Right lobe of liver (tissue), 4 donors: Measurements from ENCODE around the gene DCST2.

Experiments
- CTCF ChIP-seq, 4 donors: fragments of 200-600 bp in 3 of 4; fragments of 450-650 bp in 1 of 4; IDR thresholded peaks; one replicate each; pipeline versions ENCODE4 v1.5.1 to v1.8.0; 2016 to 2022; ENCODE audit warnings: antibody characterized with exemption in 4 of 4, mild to moderate bottlenecking in 2 of 4
- POLR2A ChIP-seq: fragments of 450-650 bp; IDR thresholded peaks from one replicate; pipeline ENCODE4 v1.6.1; 2017; ENCODE audit warnings: antibody characterized with exemption, mild to moderate bottlenecking
- donor health status: DM: no; HTN: no; CAD: no.
- donor health status: DM: no; HTN: no; CAD: no.
- donor health status: DM: no; HTN: yes; CAD: no.

GRCh38 chr1:155009221-155009711, 24.3 kb downstream of the DCST2 start:
- TF ChIP-seq CTCF (IDR thresholded peaks at IDR 0.05) (no peak), POLR2A (no peak)
